ENCODE data around the gene DAGLA. TPM values are rescaled to one million over a fixed set of nuclear protein-coding genes. Genes with fewer than 3 reads are reported as not detected.

Gene DAGLA
- total and polyA plus RNA-seq, 2 donors (not counting 3 experiments of a cell fraction or from before 2014, with no cell fraction given): 2.5 to 4.7 TPM

GRCh38 chr11:61731952-61732675 is 51.9 kb downstream of the DAGLA start:
- no peaks in the 10 kb centered on the region for H3K36me3 ChIP-seq (ENCODE audit: control insufficient read depth in 2 of 2, extremely low read depth in 1 of 2, insufficient read depth in 2 of 2, low read length in 2 of 2)
- dilution Hi-C loops (cut with MboI; ENCODE audit: extremely low pct_ligation_motif_present, low sequenced_read_pairs): no loop called here
- H3K27ac ChIP-seq (ENCODE audit: insufficient read depth, low read depth, low read length): no peak overlapping the region
- no peaks in the 10 kb centered on the region for H3K27me3 ChIP-seq (ENCODE audit: control insufficient read depth in 2 of 2, insufficient read depth in 2 of 2, low read length in 2 of 2)
- no peak overlapping the region for H3K4me2 ChIP-seq (ENCODE audit: insufficient read depth, low read length)
- no peak for FAIRE-seq
- no peak for DNase-seq (ENCODE audit: low read depth, low spot score)
- ChIA-PET CTCF (interaction anchor here (1.8 to 3.4 kb wide), 4 partner anchors 10 to 215 kb away, joined by 6 to 22 read pairs (median 15); no protein-coding TSS in a partner anchor), POLR2A (no interaction called here)
- H3K4me3 ChIP-seq (replicated peaks in 1 of 3; ENCODE audit: insufficient read depth in 1 of 3, low read depth in 1 of 3, low read length in 3 of 3): no peak overlapping the region
- no peaks in the 10 kb centered on the region for H3K4me1 ChIP-seq (ENCODE audit: control insufficient read depth, extremely low read depth, insufficient read depth, low read length)
- no peaks in the 10 kb centered on the region for H3K9me1 ChIP-seq (replicated peaks; ENCODE audit: control insufficient read depth, extremely low read depth, insufficient read depth, low read length)
- TF ChIP-seq GATA2 (IDR thresholded peaks at IDR 0.05; ENCODE audit: insufficient read depth, insufficient read length, low read depth, low read length) (no peak), POLR2A (IDR thresholded peaks at IDR 0.05; ENCODE audit: low read depth, low read length) (no peak), EZH2 (IDR thresholded peaks at IDR 0.05; ENCODE audit: borderline replicate concordance, low read depth, low read length, severe bottlenecking) (no peak), CTCF (IDR thresholded peaks at IDR 0.05; ENCODE audit: extremely low read depth in 1 of 2, insufficient read depth in 1 of 2, low read depth in 1 of 2, low read length in 2 of 2) (no peak)
- no peaks in the 10 kb centered on the region for H4K20me1 ChIP-seq (replicated peaks; ENCODE audit: control insufficient read depth, extremely low read depth, insufficient read depth, low read length)
- no peaks in the 10 kb centered on the region for H3K79me2 ChIP-seq (ENCODE audit: control insufficient read depth, insufficient read depth, low read length)
- no TSS peak for BruUV-seq (replicated peaks)
- intact Hi-C loops (cut with micrococcal nuclease): no loop called here
- no peak overlapping the region for H3K9ac ChIP-seq (replicated peaks; ENCODE audit: extremely low read depth, insufficient read depth, low read length)
- no peak overlapping the region for H2AFZ ChIP-seq (ENCODE audit: low read depth, low read length)
- H3K9me3 ChIP-seq (replicated peaks; ENCODE audit: control insufficient read depth, insufficient read depth, low read length): no peaks in the 10 kb centered on the region

GRCh38 chr11:61732705-61733104 is 52.5 kb downstream of the DAGLA start:
- H3K4me2 ChIP-seq (ENCODE audit: insufficient read depth, low read length): no peak overlapping the region
- POLR2A ChIA-PET: no interaction called here

More at GRCh38 chr11:61732705-61733104, 52.5 kb downstream of the DAGLA start:
- dilution Hi-C loops (cut with MboI; ENCODE audit: extremely low pct_ligation_motif_present, low sequenced_read_pairs): no loop called here
- TF ChIP-seq FOS (IDR thresholded peaks at IDR 0.05; ENCODE audit: borderline replicate concordance, insufficient read depth, low read length) (no peak), GATA2 (IDR thresholded peaks at IDR 0.05; ENCODE audit: insufficient read depth, insufficient read length, low read depth, low read length) (no peak), JUN (IDR thresholded peaks at IDR 0.05; ENCODE audit: borderline replicate concordance, insufficient read depth, insufficient read length, low read depth) (no peak), EZH2 (IDR thresholded peaks at IDR 0.05; ENCODE audit: borderline replicate concordance, low read depth, low read length, severe bottlenecking) (no peak), CTCF (IDR thresholded peaks at IDR 0.05; ENCODE audit: extremely low read depth in 1 of 2, insufficient read depth in 1 of 2, low read depth in 1 of 2, low read length in 2 of 2) (no peak), MAX (IDR thresholded peaks at IDR 0.05; ENCODE audit: insufficient read depth, insufficient read length) (no peak), POLR2A (IDR thresholded peaks at IDR 0.05; ENCODE audit: low read depth, low read length) (no peak), MYC (IDR thresholded peaks at IDR 0.05; ENCODE audit: low read depth, low read length) (no peak)
- Histone ChIP-seq H3K27ac (ENCODE audit: insufficient read depth, low read depth, low read length) (no peak overlapping the region), H3K9ac (replicated peaks; ENCODE audit: extremely low read depth, insufficient read depth, low read length) (no peak overlapping the region), H3K36me3 (ENCODE audit: control insufficient read depth in 2 of 2, extremely low read depth in 1 of 2, insufficient read depth in 2 of 2, low read length in 2 of 2) (no peaks in the 10 kb centered on the region), H3K9me1 (replicated peaks; ENCODE audit: control insufficient read depth, extremely low read depth, insufficient read depth, low read length) (no peaks in the 10 kb centered on the region), H3K27me3 (ENCODE audit: control insufficient read depth in 2 of 2, insufficient read depth in 2 of 2, low read length in 2 of 2) (no peaks in the 10 kb centered on the region), H3K4me1 (ENCODE audit: control insufficient read depth, extremely low read depth, insufficient read depth, low read length) (no peaks in the 10 kb centered on the region), H2AFZ (ENCODE audit: low read depth, low read length) (no peak overlapping the region), H3K79me2 (ENCODE audit: control insufficient read depth, insufficient read depth, low read length) (no peaks in the 10 kb centered on the region), H4K20me1 (replicated peaks; ENCODE audit: control insufficient read depth, extremely low read depth, insufficient read depth, low read length) (no peaks in the 10 kb centered on the region), H3K9me3 (replicated peaks; ENCODE audit: control insufficient read depth, insufficient read depth, low read length) (no peaks in the 10 kb centered on the region), H3K4me3 (replicated peaks in 1 of 3; ENCODE audit: insufficient read depth in 1 of 3, low read depth in 1 of 3, low read length in 3 of 3) (no peak overlapping the region)
- CTCF ChIA-PET: interaction anchor here (0.7 to 3.4 kb wide), 39 partner anchors 10 to 375 kb away, joined by 3 to 49 read pairs (median 6); partner anchors contain the start of genes DAGLA and SYT7
- intact Hi-C loops (cut with micrococcal nuclease): loop anchor here (1.0 kb wide), 1 partner anchor 52 kb away; the partner anchor contains the start of gene DAGLA
- FAIRE-seq (no peak), DNase-seq (ENCODE audit: low read depth, low spot score) (no peak)
- no TSS peak for BruUV-seq (replicated peaks)

All from endothelial cell of umbilical vein (primary cell).